GM21515 (cell line): ENCODE data around the gene SLC5A7.

Source experiments
- ATAC-seq: cut with Tn5 transposase; IDR thresholded peaks from one replicate; pipeline ENCODE4 v1.9.1; 2021; ENCODE audit not compliant: unreplicated experiment

SLC5A7 gene

DNA sequence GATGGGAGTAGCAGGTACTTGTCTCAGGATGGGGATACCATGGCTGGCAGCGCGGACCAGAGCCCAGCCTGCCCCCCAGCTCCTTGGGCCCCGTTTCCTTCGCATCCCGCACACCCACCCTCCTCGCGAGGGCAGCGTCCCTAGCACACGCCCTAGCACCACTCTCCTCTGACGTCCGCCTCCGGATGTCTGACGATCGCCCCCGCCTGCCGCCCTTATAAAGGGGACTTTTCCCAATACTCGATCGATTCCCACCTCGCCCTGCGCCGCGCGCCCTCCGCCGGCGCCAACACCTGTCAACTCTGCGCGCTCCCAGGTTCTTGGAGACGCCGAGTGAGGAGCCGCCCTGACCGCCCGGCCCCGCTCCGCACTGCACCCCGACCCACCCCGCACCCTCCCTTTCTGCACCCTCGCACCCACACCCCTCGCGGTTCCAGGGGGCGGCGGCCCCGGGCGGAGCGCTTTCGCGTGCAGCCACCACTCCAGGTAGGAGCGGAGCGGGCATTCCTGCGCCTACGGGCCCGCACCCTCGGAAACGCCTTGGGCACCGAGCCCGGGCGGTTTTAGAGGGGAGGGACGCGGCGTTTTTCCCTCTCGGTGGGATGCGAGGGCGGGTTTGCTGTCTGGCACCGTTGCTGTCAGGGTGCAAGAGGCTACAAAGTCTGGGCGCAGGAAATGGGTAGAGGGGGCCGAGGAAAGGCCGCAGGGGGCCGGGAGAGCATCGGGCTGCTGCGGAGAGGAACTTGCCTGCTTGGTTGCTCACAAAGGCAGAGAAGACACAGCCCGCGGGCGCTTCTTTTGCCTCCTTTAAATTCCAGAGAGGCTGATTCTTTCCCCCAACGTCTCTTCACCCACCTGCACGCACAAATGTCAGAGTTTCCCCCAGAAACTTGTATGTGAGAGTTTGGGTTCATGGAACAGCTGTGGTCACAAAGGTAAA, at the start of gene SLC5A7:
SLC5A7 (plus strand) TSS at position 247 of the 940 bp plus-strand sequence. CDS start 1,632 bp downstream, outside the sequence.
- ATAC-seq = no peak

DNA sequence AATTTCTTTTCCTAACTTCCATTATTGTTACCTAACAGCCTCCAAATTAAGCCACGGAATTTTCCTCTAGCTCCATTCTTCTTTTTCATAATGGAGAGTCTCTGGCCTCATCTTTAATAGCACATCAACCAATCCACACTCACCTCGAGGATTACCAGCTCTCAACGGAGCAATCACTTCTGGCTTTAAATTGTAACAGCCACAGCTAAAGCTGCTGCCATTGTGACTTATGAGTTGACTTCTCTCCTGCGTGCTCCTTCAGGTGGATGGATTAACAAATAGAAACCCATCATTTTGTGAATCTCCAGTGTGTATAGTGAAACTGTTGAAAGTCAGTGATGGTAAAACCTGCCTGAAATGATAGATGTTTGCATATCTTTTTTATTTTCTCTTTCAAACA, 24.9 kb upstream of the SLC5A7 start:
- ATAC-seq = no peak

- no peak for ATAC-seq
Measured at GRCh38 chr2:107964185-107964584, 22.1 kb upstream of the SLC5A7 start.

DNA sequence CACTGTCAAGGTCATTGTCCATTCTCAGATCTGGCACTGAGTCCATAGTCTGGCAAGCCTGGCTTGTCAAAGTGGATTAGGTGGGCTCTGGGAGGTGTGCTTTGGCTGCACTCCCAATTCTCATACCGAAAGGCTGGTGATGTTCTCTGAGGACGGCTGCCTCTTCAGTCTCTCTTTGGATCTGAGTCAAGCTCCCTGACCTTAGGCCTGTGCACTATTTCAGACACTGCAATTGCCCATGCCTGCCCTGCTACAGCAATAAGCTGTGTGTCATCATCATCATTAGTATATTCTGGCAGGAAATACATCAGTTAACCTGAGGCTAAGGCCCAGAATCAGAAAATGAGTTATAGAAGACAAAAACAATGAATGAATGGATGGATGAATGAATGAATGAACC, 1.6 kb upstream of the SLC5A7 start:
- no peak for ATAC-seq

- ATAC-seq = no peak
Measured at GRCh38 chr2:107988108-107988507, 1.8 kb downstream of the SLC5A7 start.

DNA sequence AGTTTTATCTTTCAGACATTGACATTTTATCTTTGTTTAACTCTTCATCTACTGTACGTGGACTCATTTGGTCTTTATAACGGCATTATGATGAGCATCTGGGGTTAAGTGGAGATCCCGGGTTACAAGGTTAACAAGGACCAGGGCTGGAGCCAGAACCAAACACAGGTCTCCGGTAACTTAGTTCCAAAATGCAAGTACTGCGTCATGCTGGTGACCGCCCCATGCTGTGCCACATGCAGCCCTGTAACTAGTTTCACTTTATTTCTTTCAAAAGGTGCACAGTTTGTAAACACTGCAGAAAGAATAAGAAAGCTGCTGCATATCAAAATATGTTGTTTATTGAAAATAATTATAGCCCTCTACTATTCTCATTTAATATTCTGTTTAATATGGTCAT, 3.1 kb downstream of the SLC5A7 start:
- ATAC-seq = no peak

- no peak for ATAC-seq
Measured at GRCh38 chr2:107990718-107991117, 4.4 kb downstream of the SLC5A7 start.

GRCh38 chr2:107992069-107992468, 5.7 kb downstream of the SLC5A7 start:
- ATAC-seq = no peak

- no peak for ATAC-seq
Measured at GRCh38 chr2:107999158-107999557, 12.8 kb downstream of the SLC5A7 start.

DNA sequence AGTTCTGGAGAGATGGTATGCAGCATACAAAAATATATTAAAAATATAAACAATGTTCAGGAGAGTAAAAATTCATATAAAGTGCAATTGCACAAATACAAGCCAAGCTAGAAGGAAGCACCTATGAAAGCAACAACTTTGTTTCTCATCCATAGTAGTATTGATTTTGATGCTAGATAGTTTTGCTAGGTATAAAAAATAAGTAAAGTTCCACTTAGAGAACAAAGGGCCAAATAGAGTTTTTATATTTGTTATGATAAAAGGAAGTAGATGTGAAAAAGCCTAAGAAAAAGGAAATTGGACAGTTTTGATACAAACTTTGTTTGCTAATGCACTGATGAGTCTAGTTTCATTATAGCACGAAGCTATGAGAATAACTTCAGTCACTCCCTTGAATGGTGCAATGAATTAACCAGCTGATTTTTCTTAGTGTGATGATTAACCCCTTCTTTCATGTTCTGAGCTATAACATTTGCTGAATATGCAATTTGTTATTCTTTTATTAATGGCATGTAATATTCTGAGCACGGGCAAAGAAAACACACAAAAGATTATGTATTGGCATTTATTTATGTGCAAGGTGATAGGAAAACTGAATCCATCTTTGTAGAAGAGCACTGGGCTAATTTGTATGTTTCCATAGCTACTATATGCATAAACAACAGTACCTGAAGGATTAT, 24.7 kb downstream of the SLC5A7 start:
- ATAC-seq = no peak

- no peak for ATAC-seq
Measured at GRCh38 chr2:108013305-108013704, 27.0 kb downstream of the SLC5A7 start.

DNA sequence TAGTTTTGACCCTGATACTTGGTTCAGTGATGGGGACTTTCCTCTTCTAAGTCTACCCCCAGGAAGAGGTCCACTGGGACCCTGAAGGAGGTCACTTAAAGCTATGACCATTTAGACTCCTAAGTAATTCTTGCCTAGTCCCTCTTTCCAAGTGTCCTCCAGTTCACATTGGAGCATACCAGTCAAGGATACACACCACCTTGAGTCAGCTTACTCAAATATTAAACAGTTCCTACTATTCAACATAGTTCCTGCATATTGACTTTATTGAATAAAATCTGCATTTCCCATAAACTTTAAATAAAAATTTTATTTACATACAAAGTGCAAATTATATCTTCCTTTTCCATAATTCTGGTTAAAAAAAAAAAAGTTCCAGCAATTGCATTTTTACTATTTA, 36.3 kb downstream of the SLC5A7 start:
- ATAC-seq = no peak

- ATAC-seq = no peak
Measured at GRCh38 chr2:108023776-108024175, 37.5 kb downstream of the SLC5A7 start.

- no peak for ATAC-seq
Measured at GRCh38 chr2:108026092-108026794, 39.9 kb downstream of the SLC5A7 start.

GRCh38 chr2:108029496-108029895, 43.2 kb downstream of the SLC5A7 start:
- no peak for ATAC-seq

DNA sequence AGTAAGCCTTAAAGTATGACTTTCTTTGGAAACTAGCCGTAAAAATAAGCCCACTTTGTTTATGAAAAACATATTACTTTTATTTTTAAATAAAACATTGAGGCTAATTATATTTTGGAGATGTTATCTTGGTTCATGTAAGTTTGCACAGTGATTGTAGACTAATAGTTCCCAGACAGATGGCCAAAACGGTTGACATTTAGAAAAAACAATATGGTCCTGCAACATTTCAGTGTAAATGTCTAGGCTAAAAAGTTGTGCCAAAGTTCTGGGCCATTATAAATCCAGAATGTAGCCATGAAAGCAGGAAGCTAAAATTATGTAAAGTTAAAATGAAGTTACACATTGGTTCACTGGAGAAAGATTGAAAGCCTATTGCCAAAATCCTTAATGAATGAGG, 43.6 kb downstream of the SLC5A7 start:
- no peak for ATAC-seq

GRCh38 chr2:108031471-108031941, 45.2 kb downstream of the SLC5A7 start:
- no peak for ATAC-seq

GRCh38 chr2:108034843-108035242, 48.5 kb downstream of the SLC5A7 start:
- ATAC-seq = no peak

DNA sequence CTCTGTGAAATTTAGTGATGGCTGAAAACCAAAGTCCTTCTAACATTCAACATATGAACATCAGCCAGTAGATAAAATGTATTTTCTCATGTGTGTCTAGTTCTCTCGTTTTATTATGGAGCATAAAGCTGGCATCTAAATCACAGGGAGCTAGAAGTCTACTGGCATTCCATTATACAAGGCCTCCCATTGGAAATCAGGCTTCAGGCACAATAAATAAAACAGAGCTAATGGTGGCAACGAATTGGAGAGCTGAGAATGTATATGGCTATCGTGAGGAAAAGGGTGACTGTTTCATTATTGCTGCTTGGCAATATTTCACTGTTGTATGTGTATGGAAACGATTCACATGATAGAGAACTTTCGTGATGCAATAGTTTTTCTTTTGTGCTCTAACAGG, 62.4 kb downstream of the SLC5A7 start:
- ATAC-seq = no peak

DNA sequence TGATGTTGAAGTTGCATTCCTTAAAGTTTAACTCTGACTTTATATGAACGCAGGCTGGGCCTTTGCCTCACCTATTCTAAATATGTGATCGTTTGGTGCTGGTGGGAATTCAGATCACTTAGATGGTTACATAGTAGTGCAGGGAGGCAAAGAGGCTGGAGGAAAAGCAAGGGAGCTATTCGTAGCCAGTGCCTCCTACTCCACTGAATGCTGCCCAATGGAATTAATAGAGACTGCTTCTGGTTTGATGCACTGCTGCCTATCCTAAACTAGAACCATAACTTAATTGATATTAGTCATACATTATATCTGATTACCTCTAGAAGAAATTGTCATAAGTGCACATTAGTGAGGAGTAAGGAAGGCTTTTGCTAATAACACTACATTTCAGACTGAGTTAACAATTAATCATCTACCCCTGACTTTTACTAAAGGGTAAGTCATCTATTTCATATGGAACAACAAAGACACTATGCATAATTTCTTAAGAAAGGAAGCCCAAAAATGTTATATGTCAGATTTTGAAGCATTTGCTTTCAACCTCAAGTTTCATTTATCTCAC, 72.3 kb downstream of the SLC5A7 start:
- ATAC-seq = no peak

- ATAC-seq = no peak
Measured at GRCh38 chr2:108061439-108062042, 75.2 kb downstream of the SLC5A7 start.
